HG02642 (cell line): ENCODE measurements around the gene AMIGO2.
"Not testable (repeated sequence)": the region's sequence is repeated elsewhere in the genome, so short reads cannot be mapped to it uniquely, and the experiment has no call there.

ENCODE experiments used
- ATAC-seq: cut with Tn5 transposase; IDR thresholded peaks from one replicate; pipeline ENCODE4 v1.9.1; 2021; ENCODE audit warnings: mild to moderate bottlenecking; ENCODE audit not compliant: unreplicated experiment, poor library complexity

Gene AMIGO2

GRCh38 chr12:47077206-47078085 is 2.3 kb downstream of the AMIGO2 start:
- ATAC-seq = no peak

GRCh38 chr12:47075192-47076084 is 4.3 kb downstream of the AMIGO2 start:
- ATAC-seq = no peak

GRCh38 chr12:47074757-47075156 is 5.0 kb downstream of the AMIGO2 start:
- no peak for ATAC-seq

GRCh38 chr12:47073951-47074350 is 5.8 kb downstream of the AMIGO2 start:
- no peak for ATAC-seq

GRCh38 chr12:47071241-47071852 is 8.4 kb downstream of the AMIGO2 start:
- ATAC-seq = no peak

- ATAC-seq = no peak
These were observed 9.4 kb downstream of the AMIGO2 start for GRCh38 chr12:47070310-47070709.

- ATAC-seq = no peak
These were observed 11.2 kb downstream of the AMIGO2 start for GRCh38 chr12:47068539-47068938.

GRCh38 chr12:47067771-47068431 is 11.9 kb downstream of the AMIGO2 start:
- no peak for ATAC-seq

GRCh38 chr12:47067176-47067575 is 12.6 kb downstream of the AMIGO2 start:
- ATAC-seq = no peak

- no peak for ATAC-seq
These were observed 13.3 kb downstream of the AMIGO2 start for GRCh38 chr12:47066278-47067025.

- no peak for ATAC-seq
These were observed 14.2 kb downstream of the AMIGO2 start for GRCh38 chr12:47065546-47065945.

- ATAC-seq = not testable (repeated sequence)
These were observed 21.1 kb downstream of the AMIGO2 start for GRCh38 chr12:47058640-47059039.

- ATAC-seq = not testable (repeated sequence)
These were observed 22.8 kb downstream of the AMIGO2 start for GRCh38 chr12:47056944-47057343.

- ATAC-seq = not testable (repeated sequence)
These were observed 23.9 kb downstream of the AMIGO2 start for GRCh38 chr12:47055856-47056255.

GRCh38 chr12:47054659-47055058 is 25.1 kb downstream of the AMIGO2 start:
- no peak for ATAC-seq

- no peak for ATAC-seq
These were observed 25.8 kb downstream of the AMIGO2 start for GRCh38 chr12:47053961-47054360.

- ATAC-seq = no peak
These were observed 27.5 kb downstream of the AMIGO2 start for GRCh38 chr12:47052274-47052673.

- ATAC-seq = not testable (repeated sequence)
These were observed 28.5 kb downstream of the AMIGO2 start for GRCh38 chr12:47051291-47051690.

- ATAC-seq = no peak
These were observed 31.2 kb downstream of the AMIGO2 start for GRCh38 chr12:47048541-47048940.
